ENCODE data around the gene PBX3. TPM values are rescaled to one million over a fixed set of nuclear protein-coding genes. Genes with fewer than 3 reads are reported as not detected.

PBX3 gene
- total and polyA plus RNA-seq, 12 donors, result 14.5 to 79.6 (median 56.3) TPM

- intact Hi-C loops (cut with DNase I), result no loop called here
- no peaks in the 10 kb centered on the region for H3K27me3 ChIP-seq
- 48 to 62% methylated on average over 4 of the region's 4 CpGs for WGBS, 2 donors
- peaks cover 0 to 19% (median 6%) of the 10 kb centered on the region in 11 donors for H3K9me3 ChIP-seq
- no peak overlapping the region for H3K4me3 ChIP-seq
- H3K36me3 ChIP-seq, result peaks cover 0 to 20% (median 0%) of the 10 kb centered on the region in 9 donors
- H3K4me1 ChIP-seq, result no peaks in the 10 kb centered on the region
- no peak for DNase-seq
- no peak for TF ChIP-seq CTCF (IDR thresholded peaks at IDR 0.05)
- no peak for ATAC-seq
- H3K27ac ChIP-seq, result no peak overlapping the region
Measured at GRCh38 chr9:125948887-125949596, 201.9 kb downstream of the PBX3 start.

- WGBS, 2 donors, result 94 to 95% methylated on average over 9 of the region's 9 CpGs
Measured at GRCh38 chr9:125949703-125950460, 202.7 kb downstream of the PBX3 start.

GRCh38 chr9:125950880-125951471 is 203.8 kb downstream of the PBX3 start:
- Histone ChIP-seq H3K9me3 (peaks cover 0 to 9% (median 5%) of the 10 kb centered on the region in 11 donors), H3K4me3 (no peak overlapping the region), H3K27ac (no peak overlapping the region), H3K27me3 (no peaks in the 10 kb centered on the region), H3K4me1 (no peaks in the 10 kb centered on the region), H3K36me3 (peaks cover 0 to 14% (median 0%) of the 10 kb centered on the region in 9 donors)
- TF ChIP-seq CTCF (IDR thresholded peaks at IDR 0.05), result no peak
- DNase-seq (no peak), ATAC-seq (no peak)
- 96 to 100% methylated on average over 4 of the region's 4 CpGs for WGBS, 2 donors
- intact Hi-C loops (cut with DNase I), result no loop called here

More at GRCh38 chr9:125949703-125950460, 202.7 kb downstream of the PBX3 start:
- TF ChIP-seq CTCF (IDR thresholded peaks at IDR 0.05), result no peak
- DNase-seq, result no peak
- H3K9me3 ChIP-seq, result peaks cover 0 to 19% (median 6%) of the 10 kb centered on the region in 11 donors
- no peak for ATAC-seq
- peaks cover 0 to 20% (median 0%) of the 10 kb centered on the region in 9 donors for H3K36me3 ChIP-seq
- intact Hi-C loops (cut with DNase I), result no loop called here
- no peak overlapping the region for H3K27ac ChIP-seq
- no peak overlapping the region for H3K4me3 ChIP-seq
- no peaks in the 10 kb centered on the region for H3K4me1 ChIP-seq
- H3K27me3 ChIP-seq, result no peaks in the 10 kb centered on the region

- H3K27ac ChIP-seq, result no peak overlapping the region
- ATAC-seq (no peak), DNase-seq (no peak)
- no peak for TF ChIP-seq CTCF (IDR thresholded peaks at IDR 0.05)
- H3K27me3 ChIP-seq, result no peaks in the 10 kb centered on the region
- intact Hi-C loops (cut with DNase I), result no loop called here
- no peaks in the 10 kb centered on the region for H3K9me3 ChIP-seq
- no peak overlapping the region for H3K4me3 ChIP-seq
- no peaks in the 10 kb centered on the region for H3K4me1 ChIP-seq
- WGBS, 2 donors, result 96 to 98% methylated on average over 12 of the region's 12 CpGs
- H3K36me3 ChIP-seq, result no peaks in the 10 kb centered on the region
Measured at GRCh38 chr9:125953314-125954019, 206.3 kb downstream of the PBX3 start.

All from heart right ventricle (tissue), 16 donors.